GDM1 (cell line): ENCODE results near the gene CAPN3.

Experiments used
- DNase-seq: peaks from one replicate; lab custom pipeline; 2025; lab: John Stamatoyannopoulos, UW

Gene CAPN3

GRCh38 chr15:42356851-42357250, 2.5 kb upstream of the CAPN3 start:
- DNase-seq, result no peak

- no peak for DNase-seq
Measured at GRCh38 chr15:42358141-42358540, 1.2 kb upstream of the CAPN3 start.

- DNase-seq, result no peak
Measured at GRCh38 chr15:42359985-42360384, 684 bp downstream of the CAPN3 start.

- no peak for DNase-seq
Measured at GRCh38 chr15:42360535-42361112, 1.3 kb downstream of the CAPN3 start.

GRCh38 chr15:42363487-42363886, 4.2 kb downstream of the CAPN3 start:
- DNase-seq, result no peak

- no peak for DNase-seq
Measured at GRCh38 chr15:42363942-42364341, 4.6 kb downstream of the CAPN3 start.

- DNase-seq, result no peak
Measured at GRCh38 chr15:42364529-42364928, 5.2 kb downstream of the CAPN3 start.

- no peak for DNase-seq
Measured at GRCh38 chr15:42365921-42366550, 6.7 kb downstream of the CAPN3 start.

GRCh38 chr15:42367041-42367440, 7.7 kb downstream of the CAPN3 start:
- DNase-seq, result no peak

- no peak for DNase-seq
Measured at GRCh38 chr15:42368096-42368495, 8.8 kb downstream of the CAPN3 start.

- DNase-seq, result no peak
Measured at GRCh38 chr15:42371096-42371495, 11.8 kb downstream of the CAPN3 start.

GRCh38 chr15:42373274-42373673, 14.0 kb downstream of the CAPN3 start:
- no peak for DNase-seq

- no peak for DNase-seq
Measured at GRCh38 chr15:42373936-42374335, 14.6 kb downstream of the CAPN3 start.

- no peak for DNase-seq
Measured at GRCh38 chr15:42374810-42375209, 15.5 kb downstream of the CAPN3 start.

GRCh38 chr15:42375252-42375651, 16.0 kb downstream of the CAPN3 start:
- DNase-seq, result no peak

GRCh38 chr15:42375941-42376340, 16.6 kb downstream of the CAPN3 start:
- DNase-seq, result no peak

GRCh38 chr15:42378011-42378410, 18.7 kb downstream of the CAPN3 start:
- no peak for DNase-seq

GRCh38 chr15:42384597-42384996, 25.3 kb downstream of the CAPN3 start:
- no peak for DNase-seq

- DNase-seq, result peak; percentile 56
Measured at GRCh38 chr15:42385206-42385979, 26.1 kb downstream of the CAPN3 start.

- DNase-seq, result no peak
Measured at GRCh38 chr15:42385980-42386700, 26.8 kb downstream of the CAPN3 start.

- no peak for DNase-seq
Measured at GRCh38 chr15:42387603-42388002, 28.3 kb downstream of the CAPN3 start.

GRCh38 chr15:42392309-42393024, 33.2 kb downstream of the CAPN3 start:
- DNase-seq, result no peak
